Upper lobe of left lung (tissue), 6 donors: Measurements from ENCODE around the gene CA10. TPM values are rescaled to one million over a fixed set of nuclear protein-coding genes. Genes with fewer than 3 reads are reported as not detected.

Experiments used
- ATAC-seq, 2 donors: fragments of 200-7000 bp; cut with Tn5 transposase; one replicate each; pipeline ENCODE4 v1.9.1; 2022; ENCODE audit warnings: mild to moderate bottlenecking in 2 of 2, moderate library complexity in 2 of 2; ENCODE audit not compliant: low FRiP score in 2 of 2
- DNase-seq, 2 donors: peaks; one replicate each; pipeline ENCODE4 v3.0.0-alpha.2; 2019 to 2020
- H3K27ac ChIP-seq, 4 donors: fragments of 200-600 bp; sonication (generic); one replicate each; pipeline ENCODE4 v1.5.1; 2016 to 2019
- H3K27me3 ChIP-seq, 4 donors: fragments of 200-600 bp; sonication (generic); one replicate each; pipeline ENCODE4 v1.5.1; 2017 to 2019
- H3K36me3 ChIP-seq, 4 donors: fragments of 200-600 bp; sonication (generic); one replicate each; pipeline ENCODE4 v1.5.1; 2016 to 2019
- H3K4me1 ChIP-seq, 4 donors: fragments of 200-600 bp; sonication (generic); one replicate each; pipeline ENCODE4 v1.5.1; 2018 to 2019
- H3K4me3 ChIP-seq, 4 donors: fragments of 200-600 bp; sonication (generic); one replicate each; pipeline ENCODE4 v1.5.1; 2017 to 2019; ENCODE audit warnings: mild to moderate bottlenecking in 2 of 4, moderate library complexity in 1 of 4
- H3K9me3 ChIP-seq, 4 donors: fragments of 200-600 bp; sonication (generic); one replicate each; pipeline ENCODE4 v1.5.1; 2018 to 2019
- EP300 ChIP-seq, 4 donors: sonication (generic); formaldehyde crosslinking; IDR thresholded peaks; one replicate each; pipeline ENCODE4 v1.5.1; 2017; ENCODE audit warnings: antibody characterized with exemption in 4 of 4, control low read depth in 2 of 4
- POLR2A ChIP-seq, 4 donors: fragments of 450-650 bp; IDR thresholded peaks; one replicate each; pipeline ENCODE4 v1.5.1; 2016 to 2017; ENCODE audit warnings: antibody characterized with exemption in 4 of 4, mild to moderate bottlenecking in 2 of 4
- POLR2AphosphoS5 ChIP-seq, 2 donors: sonication (generic); formaldehyde crosslinking; IDR thresholded peaks; one replicate each; pipeline ENCODE4 v1.5.1; 2017; ENCODE audit warnings: antibody characterized with exemption in 2 of 2
- WGBS, 2 donors: methylation state at CpG; one replicate each; pipeline ENCODE4 v1.1.5; 2017 to 2018; 5-methylcytosine and 5-hydroxymethylcytosine counted together
- total RNA-seq, 6 donors: library from RNA; depleted of rRNA in 4 of 6; stranded (reverse); fragments of >200 nt in 4 of 6; gene quantifications; one replicate each; pipeline versions ENCODE4 v1.1.0 to v1.2.1, GENCODE V29; 2016 to 2021
- TF ChIP-seq, protein P1 (sequence below), 6 experiments: fragments of 450-650 bp in 4 of 6; fragments of 200-600 bp in 2 of 6; sonication (generic) in 2 of 6; IDR thresholded peaks; one replicate each; pipeline ENCODE4 v1.5.1; 2016 to 2019; ENCODE audit warnings: antibody characterized with exemption in 6 of 6
- donor health status: DM: no; HTN: no; CAD: no; lungs with moderate emphysema.
- donor health status: DM: no; HTN: yes; CAD: no; lungs with severe emphysema.

CA10 gene
- total RNA-seq, 6 donors from 2014 or later: 0.10 TPM; not detected in 5

GRCh38 chr17:51722994-51723393, 435.5 kb downstream of the CA10 start:
- H3K36me3 ChIP-seq: no peaks in the 10 kb centered on the region
- H3K4me1 ChIP-seq: no peaks in the 10 kb centered on the region
- TF ChIP-seq EP300 (IDR thresholded peaks at IDR 0.05) (no peak), POLR2AphosphoS5 (IDR thresholded peaks at IDR 0.05) (no peak), POLR2A (IDR thresholded peaks at IDR 0.05) (no peak)
- TF ChIP-seq, protein P1, sequence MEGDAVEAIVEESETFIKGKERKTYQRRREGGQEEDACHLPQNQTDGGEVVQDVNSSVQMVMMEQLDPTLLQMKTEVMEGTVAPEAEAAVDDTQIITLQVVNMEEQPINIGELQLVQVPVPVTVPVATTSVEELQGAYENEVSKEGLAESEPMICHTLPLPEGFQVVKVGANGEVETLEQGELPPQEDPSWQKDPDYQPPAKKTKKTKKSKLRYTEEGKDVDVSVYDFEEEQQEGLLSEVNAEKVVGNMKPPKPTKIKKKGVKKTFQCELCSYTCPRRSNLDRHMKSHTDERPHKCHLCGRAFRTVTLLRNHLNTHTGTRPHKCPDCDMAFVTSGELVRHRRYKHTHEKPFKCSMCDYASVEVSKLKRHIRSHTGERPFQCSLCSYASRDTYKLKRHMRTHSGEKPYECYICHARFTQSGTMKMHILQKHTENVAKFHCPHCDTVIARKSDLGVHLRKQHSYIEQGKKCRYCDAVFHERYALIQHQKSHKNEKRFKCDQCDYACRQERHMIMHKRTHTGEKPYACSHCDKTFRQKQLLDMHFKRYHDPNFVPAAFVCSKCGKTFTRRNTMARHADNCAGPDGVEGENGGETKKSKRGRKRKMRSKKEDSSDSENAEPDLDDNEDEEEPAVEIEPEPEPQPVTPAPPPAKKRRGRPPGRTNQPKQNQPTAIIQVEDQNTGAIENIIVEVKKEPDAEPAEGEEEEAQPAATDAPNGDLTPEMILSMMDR (IDR thresholded peaks at IDR 0.05): no peak
- no peak overlapping the region for H3K4me3 ChIP-seq
- H3K27ac ChIP-seq: no peak overlapping the region
- WGBS, 2 donors: 93 to 97% methylated on average over 1 of the region's 1 CpG
- no peaks in the 10 kb centered on the region for H3K9me3 ChIP-seq
- H3K27me3 ChIP-seq: no peaks in the 10 kb centered on the region
- no peak for DNase-seq
- ATAC-seq: no peak

DNA sequence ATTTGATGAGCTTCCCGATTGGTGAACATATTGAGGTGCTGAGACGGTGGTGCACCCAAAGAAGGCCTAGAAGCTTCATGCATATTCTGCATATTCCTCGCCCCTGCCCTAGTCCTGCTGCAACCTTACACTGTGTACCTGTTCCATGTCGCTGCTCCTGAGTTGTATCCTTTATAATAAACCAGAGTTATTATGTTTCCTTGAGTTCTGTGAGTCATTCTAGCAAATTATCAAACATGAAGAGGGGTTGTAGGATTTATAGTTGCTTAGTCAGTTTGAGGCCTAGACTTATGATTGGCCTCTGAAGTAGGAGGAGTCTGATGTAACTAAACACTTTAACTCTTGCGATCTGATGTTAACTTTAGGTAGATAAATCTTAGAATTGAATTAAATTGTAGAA, 436.8 kb downstream of the CA10 start:
- Histone ChIP-seq H3K9me3 (no peaks in the 10 kb centered on the region), H3K36me3 (no peaks in the 10 kb centered on the region), H3K27ac (no peak overlapping the region), H3K27me3 (no peaks in the 10 kb centered on the region), H3K4me3 (no peak overlapping the region), H3K4me1 (no peaks in the 10 kb centered on the region)
- no peak for DNase-seq
- 90 to 93% methylated on average over 5 of the region's 5 CpGs for WGBS, 2 donors
- no peak for TF ChIP-seq EP300 (IDR thresholded peaks at IDR 0.05)
- TF ChIP-seq, protein P1 (IDR thresholded peaks at IDR 0.05): no peak
- TF ChIP-seq POLR2A (IDR thresholded peaks at IDR 0.05): no peak
- TF ChIP-seq POLR2AphosphoS5 (IDR thresholded peaks at IDR 0.05): no peak
- no peak for ATAC-seq

DNA sequence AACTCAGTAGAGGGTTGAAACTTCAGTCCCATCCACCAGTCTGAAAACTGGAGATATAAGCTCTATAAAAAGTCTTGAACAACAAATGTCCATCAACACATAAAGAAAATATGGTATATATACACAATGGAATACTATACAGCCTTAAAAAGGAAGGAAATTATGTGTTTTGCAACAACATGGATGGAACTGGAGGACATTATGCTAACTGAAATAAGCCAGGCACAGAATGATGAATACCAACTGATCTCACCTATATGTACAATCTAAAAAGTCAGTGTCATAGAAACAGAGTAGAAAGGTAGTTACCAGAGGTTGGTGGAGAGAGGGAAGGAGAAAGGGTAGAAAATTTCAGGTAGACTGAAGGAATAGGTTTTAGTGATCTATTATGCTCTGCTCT, 438.1 kb downstream of the CA10 start:
- DNase-seq (no peak), ATAC-seq (no peak)
- TF ChIP-seq POLR2A (IDR thresholded peaks at IDR 0.05): no peak
- no peak for TF ChIP-seq EP300 (IDR thresholded peaks at IDR 0.05)
- no peak for TF ChIP-seq POLR2AphosphoS5 (IDR thresholded peaks at IDR 0.05)
- H3K27ac ChIP-seq: no peak overlapping the region
- H3K27me3 ChIP-seq: no peaks in the 10 kb centered on the region
- H3K4me1 ChIP-seq: no peaks in the 10 kb centered on the region
- no peak overlapping the region for H3K4me3 ChIP-seq
- no peaks in the 10 kb centered on the region for H3K36me3 ChIP-seq
- no peaks in the 10 kb centered on the region for H3K9me3 ChIP-seq

GRCh38 chr17:51718983-51719382, 439.5 kb downstream of the CA10 start:
- Histone ChIP-seq H3K4me1 (no peaks in the 10 kb centered on the region), H3K36me3 (no peaks in the 10 kb centered on the region), H3K27ac (no peak overlapping the region), H3K27me3 (no peaks in the 10 kb centered on the region), H3K4me3 (no peak overlapping the region), H3K9me3 (no peaks in the 10 kb centered on the region)
- WGBS, 2 donors: 77 to 78% methylated on average over 3 of the region's 3 CpGs
- TF ChIP-seq POLR2AphosphoS5 (IDR thresholded peaks at IDR 0.05) (no peak), EP300 (IDR thresholded peaks at IDR 0.05) (no peak), POLR2A (IDR thresholded peaks at IDR 0.05) (no peak)
- TF ChIP-seq, protein P1 (IDR thresholded peaks at IDR 0.05): no peak
- DNase-seq (no peak), ATAC-seq (no peak)

GRCh38 chr17:51711581-51711980, 446.9 kb downstream of the CA10 start:
- DNase-seq (no peak), ATAC-seq (no peak)
- no peak overlapping the region for H3K27ac ChIP-seq
- TF ChIP-seq, protein P1 (IDR thresholded peaks at IDR 0.05): no peak
- TF ChIP-seq POLR2A (IDR thresholded peaks at IDR 0.05) (no peak), POLR2AphosphoS5 (IDR thresholded peaks at IDR 0.05) (no peak), EP300 (IDR thresholded peaks at IDR 0.05) (no peak)
- H3K27me3 ChIP-seq: no peaks in the 10 kb centered on the region
- H3K9me3 ChIP-seq: no peaks in the 10 kb centered on the region
- H3K4me3 ChIP-seq: no peak overlapping the region
- H3K4me1 ChIP-seq: no peaks in the 10 kb centered on the region
- no peaks in the 10 kb centered on the region for H3K36me3 ChIP-seq
- whole genome bisulfite sequencing, 2 donors: 64 to 67% methylated on average over 7 of the region's 7 CpGs
